SK-N-SH treated with all-trans-retinoic acid at 6 μM for 48 hours (cell line): ENCODE results near the gene CHID1.
A peak's percentile ranks its signal among the peaks of the same experiment; 100 is the strongest.

Experiments used
- ATAC-seq: fragments of 200-7000 bp; cut with Tn5 transposase; 3 replicates; pipeline ENCODE4 v1.9.1; 2020; ENCODE audit warnings: mild to moderate bottlenecking, moderate library complexity
- ARNTL ChIP-seq: fragments of 450-650 bp; formaldehyde crosslinking; IDR thresholded peaks from 2 replicates; pipeline ENCODE4 v1.5.0; 2020; ENCODE audit warnings: low read depth, mild to moderate bottlenecking, moderate library complexity, borderline replicate concordance
- BACH2 ChIP-seq: fragments of 250-450 bp; sonication (Bioruptor Pico); IDR thresholded peaks from 2 replicates; pipeline ENCODE4 v1.9.0; 2021; ENCODE audit warnings: mild to moderate bottlenecking, borderline replicate concordance
- CSDC2 ChIP-seq: fragments of 250-450 bp; sonication (Bioruptor Pico); IDR thresholded peaks from 2 replicates; pipeline ENCODE4 v1.5.0; 2020; ENCODE audit warnings: mild to moderate bottlenecking, moderate library complexity
- ESRRG ChIP-seq: fragments of 250-450 bp; sonication (Bioruptor Pico); IDR thresholded peaks from 2 replicates; pipeline ENCODE4 v1.6.1; 2021; ENCODE audit warnings: mild to moderate bottlenecking
- GLIS3 ChIP-seq: fragments of 250-450 bp; sonication (Bioruptor Pico); IDR thresholded peaks from 2 replicates; pipeline ENCODE4 v1.5.0; 2020; ENCODE audit warnings: mild to moderate bottlenecking, moderate library complexity
- OSR1 ChIP-seq: fragments of 250-450 bp; sonication (Bioruptor Pico); IDR thresholded peaks from 2 replicates; pipeline ENCODE4 v1.8.0; 2022; ENCODE audit warnings: moderate library complexity, mild to moderate bottlenecking, inconsistent platforms
- PPARA ChIP-seq: fragments of 250-450 bp; sonication (Bioruptor Pico); IDR thresholded peaks from 2 replicates; pipeline ENCODE4 v1.5.0; 2020; ENCODE audit warnings: mild to moderate bottlenecking, borderline replicate concordance
- RARB ChIP-seq: fragments of 250-450 bp; sonication (Bioruptor Pico); IDR thresholded peaks from 2 replicates; pipeline ENCODE4 v1.8.0; 2021; ENCODE audit warnings: mild to moderate bottlenecking, moderate library complexity
- SNAI2 ChIP-seq: fragments of 250-450 bp; sonication (Bioruptor Pico); IDR thresholded peaks from 2 replicates; pipeline ENCODE4 v1.5.0; 2020; ENCODE audit warnings: mild to moderate bottlenecking, moderate library complexity
- TOX ChIP-seq: fragments of 250-450 bp; sonication (Bioruptor Pico); IDR thresholded peaks from 2 replicates; pipeline ENCODE4 v1.8.0; 2021; ENCODE audit warnings: mild to moderate bottlenecking, moderate library complexity, borderline replicate concordance
- ZFP3 ChIP-seq: fragments of 250-450 bp; sonication (Bioruptor Pico); IDR thresholded peaks from 2 replicates; pipeline ENCODE4 v1.5.0; 2020; ENCODE audit warnings: mild to moderate bottlenecking, moderate library complexity
- ZFP30 ChIP-seq: fragments of 450-650 bp; formaldehyde crosslinking; IDR thresholded peaks from 2 replicates; pipeline ENCODE4 v1.5.0; 2022; ENCODE audit warnings: mild to moderate bottlenecking, moderate library complexity
- ZNF70 ChIP-seq: fragments of 450-650 bp; formaldehyde crosslinking; IDR thresholded peaks from 2 replicates; pipeline ENCODE4 v1.5.0; 2020; ENCODE audit warnings: mild to moderate bottlenecking, moderate library complexity
- ZNF8 ChIP-seq: fragments of 450-650 bp; formaldehyde crosslinking; IDR thresholded peaks from 2 replicates; pipeline ENCODE4 v1.5.0; 2020; ENCODE audit warnings: mild to moderate bottlenecking, moderate library complexity
- TF ChIP-seq, protein P1 (sequence below): fragments of 250-450 bp; sonication (Bioruptor Pico); IDR thresholded peaks from 2 replicates; pipeline ENCODE4 v1.8.0; 2021; ENCODE audit warnings: low read depth, mild to moderate bottlenecking, moderate library complexity, borderline replicate concordance
- TF ChIP-seq, protein P2 (sequence below): fragments of 250-450 bp; sonication (Bioruptor Pico); IDR thresholded peaks from 2 replicates; pipeline ENCODE4 v1.5.0; 2020; ENCODE audit warnings: mild to moderate bottlenecking, moderate library complexity
- TF ChIP-seq, protein P3 (sequence below): fragments of 250-450 bp; sonication (Bioruptor Pico); IDR thresholded peaks from 2 replicates; pipeline ENCODE4 v1.5.1; 2020; ENCODE audit warnings: low read depth, mild to moderate bottlenecking, moderate library complexity

Gene CHID1

DNA sequence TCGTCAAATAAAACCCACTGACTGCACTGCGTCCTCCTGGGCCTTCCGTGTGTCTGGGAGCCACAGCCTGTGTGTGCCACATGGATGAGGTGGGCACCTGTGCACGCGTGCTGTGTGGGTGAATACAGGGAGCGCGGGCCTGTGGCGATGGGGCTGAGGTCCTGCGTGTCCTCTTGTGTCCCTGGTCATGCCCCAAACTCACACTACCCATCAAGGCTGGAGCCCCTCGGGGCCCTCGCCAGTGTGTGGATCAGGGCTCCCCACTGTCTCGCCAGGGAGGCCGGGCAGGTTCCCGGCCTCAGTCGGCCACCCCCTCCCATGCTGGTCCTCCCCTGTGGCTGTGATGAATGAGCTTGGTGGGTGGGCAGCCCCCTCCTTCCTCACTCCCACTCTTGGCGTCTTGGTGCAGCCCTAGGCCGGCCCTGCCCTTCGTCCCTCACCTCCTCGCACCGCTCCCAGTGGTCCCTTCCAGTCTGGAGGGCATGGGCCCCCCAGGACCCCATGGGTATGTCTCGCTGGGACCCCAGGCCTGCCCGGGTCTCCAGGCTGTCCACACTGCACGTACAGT lies 78.6 kb downstream of the CHID1 start:
- TF ChIP-seq ZNF70 (CRISPR knock-in tag) (no peak), SNAI2 (CRISPR knock-in tag) (no peak), RARB (CRISPR knock-in tag) (no peak), ESRRG (CRISPR knock-in tag) (no peak), ARNTL (CRISPR knock-in tag) (no peak), BACH2 (CRISPR knock-in tag) (no peak), ZFP3 (CRISPR knock-in tag) (no peak), TOX (CRISPR knock-in tag) (no peak), CSDC2 (no peak)
- TF ChIP-seq, protein P1, sequence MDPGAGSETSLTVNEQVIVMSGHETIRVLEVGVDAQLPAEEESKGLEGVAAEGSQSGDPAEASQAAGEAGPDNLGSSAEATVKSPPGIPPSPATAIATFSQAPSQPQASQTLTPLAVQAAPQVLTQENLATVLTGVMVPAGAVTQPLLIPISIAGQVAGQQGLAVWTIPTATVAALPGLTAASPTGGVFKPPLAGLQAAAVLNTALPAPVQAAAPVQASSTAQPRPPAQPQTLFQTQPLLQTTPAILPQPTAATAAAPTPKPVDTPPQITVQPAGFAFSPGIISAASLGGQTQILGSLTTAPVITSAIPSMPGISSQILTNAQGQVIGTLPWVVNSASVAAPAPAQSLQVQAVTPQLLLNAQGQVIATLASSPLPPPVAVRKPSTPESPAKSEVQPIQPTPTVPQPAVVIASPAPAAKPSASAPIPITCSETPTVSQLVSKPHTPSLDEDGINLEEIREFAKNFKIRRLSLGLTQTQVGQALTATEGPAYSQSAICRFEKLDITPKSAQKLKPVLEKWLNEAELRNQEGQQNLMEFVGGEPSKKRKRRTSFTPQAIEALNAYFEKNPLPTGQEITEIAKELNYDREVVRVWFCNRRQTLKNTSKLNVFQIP (CRISPR knock-in tag) = no peak
- ATAC-seq = no peak

DNA sequence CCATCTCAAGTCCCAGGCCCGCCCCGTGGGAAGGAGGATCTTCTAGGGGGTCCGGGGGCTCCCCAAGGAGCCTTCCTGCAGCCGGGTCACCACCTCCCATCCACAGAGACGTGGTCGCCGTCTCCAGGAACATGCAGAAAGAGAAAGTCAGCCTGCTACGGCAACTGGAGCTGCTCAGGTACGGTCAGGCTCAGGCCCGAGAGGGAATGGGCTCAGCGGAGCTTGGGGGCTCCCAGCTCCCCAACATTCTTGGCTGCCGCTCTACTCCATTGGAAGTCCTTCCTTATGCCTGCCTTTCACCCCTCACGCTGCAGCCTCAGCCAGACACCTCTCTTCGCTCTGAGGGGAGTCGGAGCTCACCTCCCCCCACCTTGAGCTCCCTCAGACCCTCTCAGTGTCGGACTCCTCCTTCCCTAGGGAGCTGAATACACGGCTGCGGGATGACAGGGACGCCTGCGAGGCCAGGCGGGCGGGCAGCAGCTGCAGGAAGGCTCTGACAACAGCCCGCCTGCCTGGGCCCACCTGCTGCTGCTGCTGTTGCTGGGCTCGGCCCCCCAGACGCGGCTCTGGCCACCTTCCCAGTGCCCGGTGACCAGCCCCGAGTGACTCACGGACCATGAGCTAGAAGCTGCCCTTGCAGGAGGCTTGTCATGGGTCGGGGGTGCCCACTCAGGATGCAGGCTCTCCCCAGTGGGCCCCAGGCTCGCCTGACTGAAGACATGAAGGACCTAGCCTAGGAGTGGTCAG lies 79.3 kb downstream of the CHID1 start:
- ATAC-seq = no peak
- TF ChIP-seq ZNF70 (CRISPR knock-in tag) (no peak), ARNTL (CRISPR knock-in tag) (no peak), CSDC2 (no peak), ZNF8 (CRISPR knock-in tag) (no peak), ZFP30 (CRISPR knock-in tag) (no peak)
- TF ChIP-seq, protein P1 (CRISPR knock-in tag) = no peak

DNA sequence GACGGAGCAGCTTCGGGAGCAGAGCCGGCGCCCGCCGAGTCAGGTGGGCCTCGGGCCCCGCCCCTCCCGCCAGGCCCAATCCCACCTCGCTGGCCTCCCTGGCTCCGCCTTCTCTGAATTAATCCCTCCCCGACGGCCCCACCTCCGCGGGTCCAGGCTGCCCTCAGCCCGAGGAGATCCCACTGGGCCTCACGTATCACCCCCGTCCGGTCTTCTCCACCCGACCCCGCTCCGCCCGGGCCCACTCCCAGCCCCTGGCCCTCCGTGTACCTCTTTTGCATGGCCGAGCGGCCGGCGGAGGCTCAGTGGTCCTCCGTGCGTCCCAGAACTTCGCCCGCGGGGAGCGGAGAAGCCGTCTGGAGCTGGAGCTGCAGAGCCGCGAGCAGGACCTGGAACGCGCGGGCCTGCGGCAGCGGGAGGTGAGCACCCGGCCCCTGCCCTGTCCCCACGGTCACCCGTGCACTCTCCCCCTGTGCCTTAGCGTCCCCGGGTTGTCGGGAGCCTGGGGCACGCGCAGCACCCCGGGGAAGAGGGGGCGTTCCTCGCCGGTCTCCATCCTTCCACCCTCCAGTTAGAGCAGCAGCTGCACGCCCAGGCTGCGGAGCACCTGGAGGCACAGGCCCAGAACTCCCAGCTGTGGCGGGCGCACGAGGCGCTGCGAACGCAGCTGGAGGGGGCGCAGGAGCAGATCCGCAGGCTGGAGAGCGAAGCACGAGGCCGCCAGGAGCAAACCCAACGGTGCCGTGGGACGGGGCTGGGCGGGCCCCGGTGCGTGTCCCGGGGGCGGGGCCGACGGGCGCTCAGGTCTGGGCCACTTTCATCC lies 80.1 kb downstream of the CHID1 start:
- TF ChIP-seq, protein P2, sequence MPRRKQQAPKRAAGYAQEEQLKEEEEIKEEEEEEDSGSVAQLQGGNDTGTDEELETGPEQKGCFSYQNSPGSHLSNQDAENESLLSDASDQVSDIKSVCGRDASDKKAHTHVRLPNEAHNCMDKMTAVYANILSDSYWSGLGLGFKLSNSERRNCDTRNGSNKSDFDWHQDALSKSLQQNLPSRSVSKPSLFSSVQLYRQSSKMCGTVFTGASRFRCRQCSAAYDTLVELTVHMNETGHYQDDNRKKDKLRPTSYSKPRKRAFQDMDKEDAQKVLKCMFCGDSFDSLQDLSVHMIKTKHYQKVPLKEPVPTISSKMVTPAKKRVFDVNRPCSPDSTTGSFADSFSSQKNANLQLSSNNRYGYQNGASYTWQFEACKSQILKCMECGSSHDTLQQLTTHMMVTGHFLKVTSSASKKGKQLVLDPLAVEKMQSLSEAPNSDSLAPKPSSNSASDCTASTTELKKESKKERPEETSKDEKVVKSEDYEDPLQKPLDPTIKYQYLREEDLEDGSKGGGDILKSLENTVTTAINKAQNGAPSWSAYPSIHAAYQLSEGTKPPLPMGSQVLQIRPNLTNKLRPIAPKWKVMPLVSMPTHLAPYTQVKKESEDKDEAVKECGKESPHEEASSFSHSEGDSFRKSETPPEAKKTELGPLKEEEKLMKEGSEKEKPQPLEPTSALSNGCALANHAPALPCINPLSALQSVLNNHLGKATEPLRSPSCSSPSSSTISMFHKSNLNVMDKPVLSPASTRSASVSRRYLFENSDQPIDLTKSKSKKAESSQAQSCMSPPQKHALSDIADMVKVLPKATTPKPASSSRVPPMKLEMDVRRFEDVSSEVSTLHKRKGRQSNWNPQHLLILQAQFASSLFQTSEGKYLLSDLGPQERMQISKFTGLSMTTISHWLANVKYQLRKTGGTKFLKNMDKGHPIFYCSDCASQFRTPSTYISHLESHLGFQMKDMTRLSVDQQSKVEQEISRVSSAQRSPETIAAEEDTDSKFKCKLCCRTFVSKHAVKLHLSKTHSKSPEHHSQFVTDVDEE (CRISPR knock-in tag) = no peak
- TF ChIP-seq GLIS3 (CRISPR knock-in tag) (no peak), RARB (CRISPR knock-in tag) (no peak), PPARA (CRISPR knock-in tag) (no peak)
- ATAC-seq = peak; percentile 21

DNA sequence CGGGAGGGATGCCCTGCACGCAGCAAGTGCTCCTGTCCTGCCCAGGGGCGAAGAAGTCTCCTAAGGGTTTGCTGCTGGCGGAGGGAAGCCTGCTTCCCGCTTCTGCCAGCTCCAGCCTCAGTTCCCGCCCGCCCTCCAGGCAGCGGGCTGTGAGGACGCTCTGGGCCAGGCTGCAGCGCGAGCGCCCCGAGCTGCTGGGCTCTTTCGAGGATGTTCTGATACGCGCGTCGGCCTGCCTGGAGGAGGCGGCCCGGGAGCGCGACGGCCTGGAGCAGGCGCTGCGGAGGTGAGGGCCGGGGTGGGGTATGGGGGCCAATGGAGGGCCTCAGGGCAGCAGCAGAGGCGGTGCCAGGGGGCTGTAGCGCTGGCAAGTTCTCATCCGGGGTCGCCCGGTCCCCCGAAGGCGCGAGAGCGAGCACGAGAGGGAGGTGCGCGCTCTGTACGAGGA lies 80.7 kb downstream of the CHID1 start:
- TF ChIP-seq ZNF8 (CRISPR knock-in tag) (no peak), ZFP3 (CRISPR knock-in tag) (no peak), ARNTL (CRISPR knock-in tag) (no peak), BACH2 (CRISPR knock-in tag) (no peak), OSR1 (CRISPR knock-in tag) (no peak), ZFP30 (CRISPR knock-in tag) (no peak), TOX (CRISPR knock-in tag) (no peak), SNAI2 (CRISPR knock-in tag) (no peak)
- TF ChIP-seq, protein P3, sequence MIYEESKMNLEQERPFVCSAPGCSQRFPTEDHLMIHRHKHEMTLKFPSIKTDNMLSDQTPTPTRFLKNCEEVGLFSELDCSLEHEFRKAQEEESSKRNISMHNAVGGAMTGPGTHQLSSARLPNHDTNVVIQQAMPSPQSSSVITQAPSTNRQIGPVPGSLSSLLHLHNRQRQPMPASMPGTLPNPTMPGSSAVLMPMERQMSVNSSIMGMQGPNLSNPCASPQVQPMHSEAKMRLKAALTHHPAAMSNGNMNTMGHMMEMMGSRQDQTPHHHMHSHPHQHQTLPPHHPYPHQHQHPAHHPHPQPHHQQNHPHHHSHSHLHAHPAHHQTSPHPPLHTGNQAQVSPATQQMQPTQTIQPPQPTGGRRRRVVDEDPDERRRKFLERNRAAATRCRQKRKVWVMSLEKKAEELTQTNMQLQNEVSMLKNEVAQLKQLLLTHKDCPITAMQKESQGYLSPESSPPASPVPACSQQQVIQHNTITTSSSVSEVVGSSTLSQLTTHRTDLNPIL = no peak
- no peak for ATAC-seq
